C4-2B (cell line): ENCODE measurements around the gene SLC22A1.

Source experiments
- ZFX ChIP-seq: fragments of 450-650 bp; IDR thresholded peaks from 2 replicates; pipeline ENCODE4 v1.6.1; 2017
- TF ChIP-seq, protein P1 (sequence below): fragments of 450-650 bp; conservative IDR thresholded peaks from 2 replicates; pipeline ENCODE4 v1.5.1; 2017; ENCODE audit warnings: mild to moderate bottlenecking

DNA sequence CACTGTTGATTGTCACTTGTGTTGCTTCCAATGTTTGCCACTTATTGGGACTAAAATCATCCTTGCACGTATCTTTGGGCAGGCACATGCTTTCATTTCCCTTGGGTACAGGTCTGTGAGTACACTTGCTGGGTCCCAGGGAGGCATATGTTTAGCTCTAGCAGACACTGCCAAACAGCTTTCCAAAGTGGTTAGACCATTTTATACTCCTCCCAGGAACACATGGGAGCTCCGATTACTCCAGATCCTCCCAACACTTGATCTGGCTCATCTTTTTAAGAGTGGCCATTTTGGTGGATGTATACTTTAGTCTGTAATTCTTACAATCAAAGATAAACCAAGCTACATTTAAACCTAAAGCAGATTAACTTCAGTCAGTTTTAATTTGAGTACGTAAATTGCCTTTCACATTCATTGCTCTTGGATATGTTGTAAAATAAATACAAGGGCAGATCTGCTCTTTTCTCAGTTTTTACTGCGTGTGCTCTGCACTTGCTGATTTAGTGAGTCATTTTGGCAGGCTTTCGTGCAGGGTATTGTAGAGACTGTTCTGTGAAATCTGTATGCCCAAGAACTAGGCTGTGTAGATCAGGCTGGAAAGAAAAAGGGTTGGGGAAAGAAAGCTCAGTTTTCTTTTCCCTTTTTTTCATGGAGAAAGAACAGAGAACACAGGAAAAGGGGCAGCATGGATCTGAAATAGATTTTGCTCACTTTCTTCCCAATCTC lies 19.5 kb downstream of the SLC22A1 start:
- TF ChIP-seq, protein P1, sequence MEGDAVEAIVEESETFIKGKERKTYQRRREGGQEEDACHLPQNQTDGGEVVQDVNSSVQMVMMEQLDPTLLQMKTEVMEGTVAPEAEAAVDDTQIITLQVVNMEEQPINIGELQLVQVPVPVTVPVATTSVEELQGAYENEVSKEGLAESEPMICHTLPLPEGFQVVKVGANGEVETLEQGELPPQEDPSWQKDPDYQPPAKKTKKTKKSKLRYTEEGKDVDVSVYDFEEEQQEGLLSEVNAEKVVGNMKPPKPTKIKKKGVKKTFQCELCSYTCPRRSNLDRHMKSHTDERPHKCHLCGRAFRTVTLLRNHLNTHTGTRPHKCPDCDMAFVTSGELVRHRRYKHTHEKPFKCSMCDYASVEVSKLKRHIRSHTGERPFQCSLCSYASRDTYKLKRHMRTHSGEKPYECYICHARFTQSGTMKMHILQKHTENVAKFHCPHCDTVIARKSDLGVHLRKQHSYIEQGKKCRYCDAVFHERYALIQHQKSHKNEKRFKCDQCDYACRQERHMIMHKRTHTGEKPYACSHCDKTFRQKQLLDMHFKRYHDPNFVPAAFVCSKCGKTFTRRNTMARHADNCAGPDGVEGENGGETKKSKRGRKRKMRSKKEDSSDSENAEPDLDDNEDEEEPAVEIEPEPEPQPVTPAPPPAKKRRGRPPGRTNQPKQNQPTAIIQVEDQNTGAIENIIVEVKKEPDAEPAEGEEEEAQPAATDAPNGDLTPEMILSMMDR, result no peak
- TF ChIP-seq ZFX, result no peak
